Measurements from ENCODE around the gene HEPACAM.
A peak's percentile ranks its signal among the peaks of the same experiment; 100 is the strongest.
"Not testable (repeated sequence)": the region's sequence is repeated elsewhere in the genome, so short reads cannot be mapped to it uniquely, and the experiment has no call there.

The HEPACAM gene, protein sequence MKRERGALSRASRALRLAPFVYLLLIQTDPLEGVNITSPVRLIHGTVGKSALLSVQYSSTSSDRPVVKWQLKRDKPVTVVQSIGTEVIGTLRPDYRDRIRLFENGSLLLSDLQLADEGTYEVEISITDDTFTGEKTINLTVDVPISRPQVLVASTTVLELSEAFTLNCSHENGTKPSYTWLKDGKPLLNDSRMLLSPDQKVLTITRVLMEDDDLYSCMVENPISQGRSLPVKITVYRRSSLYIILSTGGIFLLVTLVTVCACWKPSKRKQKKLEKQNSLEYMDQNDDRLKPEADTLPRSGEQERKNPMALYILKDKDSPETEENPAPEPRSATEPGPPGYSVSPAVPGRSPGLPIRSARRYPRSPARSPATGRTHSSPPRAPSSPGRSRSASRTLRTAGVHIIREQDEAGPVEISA
- long read RNA-seq, donor 1: 0 reads
- long read RNA-seq, donor 2: 0 reads
- long read RNA-seq, donor 3: 0 reads
- long read RNA-seq, donor 4: 0 reads
- long read RNA-seq, donor 5: 0 reads
- long read RNA-seq, donor 6, partial matches to known transcripts: 0 of 1 reads
- long read RNA-seq, donor 6, other reads (novel, unspliced or antisense): 0 of 1 reads
- long read RNA-seq, donor 7: 0 reads
- long read RNA-seq, donor 8, partial matches to known transcripts: 0 of 2 reads
- long read RNA-seq, donor 8, other reads (novel, unspliced or antisense): 0 of 2 reads

DNA sequence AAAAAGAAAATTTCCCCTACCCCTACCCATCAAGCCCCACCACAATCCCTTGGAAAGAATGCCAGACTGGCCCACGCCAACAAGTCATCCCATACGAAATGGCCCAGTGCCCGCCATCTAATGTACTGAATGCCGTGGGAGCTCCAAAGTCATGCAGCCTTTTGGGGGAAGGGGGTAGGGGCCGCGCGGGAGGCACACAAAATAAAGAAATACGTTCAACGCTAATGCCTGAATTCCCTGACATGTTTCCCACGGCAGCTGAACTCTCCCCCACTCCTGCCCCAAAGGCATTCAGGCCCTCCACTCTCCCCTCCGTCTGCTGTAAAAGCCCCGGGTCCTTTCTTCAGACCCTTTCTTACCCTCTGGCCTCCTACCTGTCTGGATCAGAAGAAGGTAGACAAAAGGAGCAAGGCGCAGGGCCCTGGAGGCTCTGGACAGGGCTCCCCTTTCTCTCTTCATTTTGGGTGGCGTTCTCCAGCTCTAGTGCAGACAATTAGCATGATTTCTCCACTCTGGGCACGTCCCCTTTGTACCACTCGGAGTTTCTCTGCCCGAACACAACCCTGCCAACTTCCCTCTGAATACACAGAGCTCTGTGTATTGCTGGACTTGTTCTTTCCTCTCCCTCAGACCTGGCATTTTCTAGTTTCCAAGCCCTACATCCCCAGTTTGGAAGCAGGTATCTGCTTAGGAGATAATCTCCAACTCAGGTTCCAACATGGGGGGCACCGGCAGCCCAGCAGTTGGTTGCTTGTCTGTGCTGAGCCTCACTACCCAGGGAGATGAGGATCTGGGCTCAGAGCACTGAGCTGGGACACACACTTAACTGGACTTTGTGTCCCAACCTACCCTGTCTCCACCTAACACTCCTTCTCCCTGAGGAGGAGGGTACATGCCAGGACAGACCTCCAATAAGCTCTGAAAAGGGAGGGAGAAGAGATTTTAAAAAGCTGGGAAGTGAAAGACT is at the start of gene HEPACAM:
HEPACAM (minus strand) TSS at position 500 of the 967 bp plus-strand sequence; CDS start at position 459, 41 bp downstream.
- no peak for DNase-seq

DNA sequence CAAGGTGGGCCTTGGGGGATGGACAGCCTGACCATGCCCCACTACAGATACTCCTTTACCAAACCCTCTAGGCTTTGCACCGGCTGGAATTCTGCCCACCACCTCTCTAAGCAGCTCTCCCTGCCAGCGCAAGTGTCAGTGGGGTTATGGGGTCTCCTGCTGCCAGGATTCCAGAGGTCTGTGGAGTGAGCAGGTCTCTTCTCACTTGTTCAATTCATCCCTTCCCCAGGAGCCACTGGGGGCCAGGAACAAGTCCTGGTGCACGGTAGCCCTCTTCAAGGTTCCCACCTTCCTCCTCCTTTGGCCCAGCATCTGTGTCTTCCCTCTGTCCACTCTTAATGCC is 48.6 kb upstream of the HEPACAM start:
- no peak for DNase-seq

DNA sequence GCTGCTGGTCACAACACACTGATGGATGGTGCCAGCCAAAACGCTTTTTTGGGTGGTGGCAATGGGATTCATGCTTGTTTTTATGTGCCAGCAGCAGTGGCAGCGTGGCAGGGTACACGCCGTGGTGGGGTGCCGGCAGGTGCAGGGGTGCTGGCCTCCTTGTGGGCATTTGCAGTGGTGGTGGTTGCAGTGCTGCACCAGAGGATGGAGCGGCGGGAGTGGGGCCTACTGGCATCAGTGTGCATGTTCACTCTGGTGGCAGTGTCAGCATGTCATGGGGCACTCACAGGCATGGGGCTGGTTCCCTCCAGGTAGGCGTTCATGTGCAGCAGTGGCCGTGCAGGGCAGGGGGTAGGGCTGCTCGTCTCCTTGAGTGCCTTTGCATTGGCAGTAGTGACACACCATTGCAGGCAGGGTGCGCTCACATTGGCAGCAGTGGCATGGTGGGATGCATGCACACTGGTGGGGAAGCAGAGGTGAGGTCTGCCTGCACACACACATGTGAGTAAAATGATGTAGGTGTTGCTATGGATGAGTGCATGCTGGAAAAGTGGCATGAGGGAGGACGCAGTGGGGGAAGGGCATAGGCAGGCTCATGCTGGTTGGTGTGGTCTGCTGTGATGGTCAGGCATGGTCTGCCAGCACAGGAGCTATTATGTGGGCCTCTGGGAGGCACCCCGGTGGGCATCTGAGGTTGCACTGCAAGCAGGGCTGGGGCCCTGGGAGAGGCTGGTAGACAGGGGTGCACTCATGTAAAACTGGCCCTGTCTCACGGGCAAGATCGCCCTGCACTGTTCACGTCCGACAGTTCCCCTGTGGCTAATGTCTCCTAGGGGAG is 48.0 kb upstream of the HEPACAM start:
- no peak for DNase-seq

DNA sequence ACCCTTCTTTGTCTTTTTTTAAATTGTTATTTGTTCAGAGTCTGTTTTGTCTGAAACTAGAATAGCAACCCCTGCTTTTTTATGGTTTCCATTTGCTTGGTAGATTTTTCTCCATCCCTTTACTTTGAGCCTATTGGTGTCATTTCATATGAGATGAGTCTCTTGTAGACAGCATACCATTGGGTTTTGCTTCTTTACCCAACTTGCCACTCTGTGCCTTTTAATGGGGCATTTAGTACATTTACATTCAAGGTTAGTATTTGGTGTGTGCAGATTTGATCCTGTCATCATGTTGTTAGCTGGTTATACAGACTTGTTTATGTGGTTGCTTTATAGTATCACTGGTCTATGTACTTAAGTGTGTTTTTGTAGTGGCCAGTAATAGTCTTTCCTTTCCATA is 46.2 kb upstream of the HEPACAM start:
- no peak for DNase-seq

DNA sequence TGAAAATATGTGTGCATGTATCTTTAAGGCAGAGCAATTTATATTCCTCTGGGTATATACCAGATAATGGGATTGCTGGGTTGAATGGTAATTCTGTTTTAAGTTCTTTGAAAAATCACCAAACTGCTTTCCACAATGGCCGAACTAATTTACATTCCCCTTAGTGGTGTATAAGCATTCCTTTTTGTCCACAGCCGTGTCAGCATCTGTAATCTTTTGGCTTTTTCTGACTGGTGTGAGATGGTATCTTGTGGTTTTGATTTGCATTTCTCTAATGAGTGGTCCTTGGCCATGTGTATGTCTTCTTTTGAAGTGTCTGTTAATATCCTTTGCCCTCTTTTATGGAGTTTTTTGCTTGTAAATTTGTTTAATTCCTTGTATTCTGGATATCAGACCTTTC is 42.5 kb upstream of the HEPACAM start:
- no peak for DNase-seq

DNA sequence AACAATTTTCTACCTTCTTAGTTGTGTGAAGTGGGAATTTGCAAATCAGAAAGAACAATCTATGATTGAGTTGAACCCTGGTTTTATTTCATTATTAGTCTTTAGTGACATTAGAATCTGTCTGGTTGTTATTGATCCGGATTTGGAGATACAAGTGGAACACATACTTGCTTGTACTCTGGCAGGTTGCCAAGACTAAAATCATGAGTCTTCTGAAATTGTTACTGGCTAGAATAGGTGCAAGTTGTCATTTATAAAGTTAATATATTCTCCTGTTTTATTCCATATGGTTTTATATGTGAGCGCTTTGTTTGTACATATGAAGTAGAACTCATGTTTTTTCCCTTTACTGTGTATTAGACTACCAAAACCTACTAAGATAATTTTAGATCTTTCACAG is 41.2 kb upstream of the HEPACAM start:
- DNase-seq: no peak

DNA sequence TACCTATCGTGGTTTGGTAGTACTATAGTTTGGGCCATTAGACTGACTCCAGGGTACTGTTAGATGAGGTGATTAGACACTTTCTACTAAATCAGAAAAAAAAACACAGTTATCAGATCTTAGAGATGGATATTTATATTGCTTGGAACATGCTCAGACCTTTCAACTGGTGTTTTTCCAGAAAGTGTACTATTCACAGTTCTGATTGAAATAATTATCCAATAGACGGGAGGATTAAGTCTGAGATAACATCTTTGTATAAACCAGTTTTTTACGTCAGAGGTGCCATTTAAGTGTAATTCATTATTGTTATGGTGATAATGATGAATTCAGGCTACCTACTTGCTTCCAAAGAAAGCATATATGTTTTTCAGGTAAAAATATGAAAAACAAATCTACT is 40.7 kb upstream of the HEPACAM start:
- DNase-seq: no peak

DNA sequence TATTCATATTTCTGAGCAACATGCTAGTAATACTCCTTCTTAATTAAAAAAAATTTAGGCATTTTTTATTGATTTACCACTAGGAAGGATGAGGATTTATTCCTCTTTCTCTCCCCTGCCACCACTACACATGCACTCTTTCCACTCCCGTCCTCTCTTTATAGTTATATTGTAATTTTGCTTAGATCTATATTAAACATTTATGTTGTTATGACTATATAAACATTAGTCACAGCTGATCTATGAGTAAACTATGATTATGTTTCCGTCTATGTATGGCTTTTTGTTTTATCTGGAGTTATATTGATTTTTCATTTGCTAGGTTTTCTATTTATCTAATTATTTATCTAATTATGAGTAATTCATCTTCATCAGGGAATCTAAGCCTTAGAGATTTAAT is 36.0 kb upstream of the HEPACAM start:
- DNase-seq: no peak

DNA sequence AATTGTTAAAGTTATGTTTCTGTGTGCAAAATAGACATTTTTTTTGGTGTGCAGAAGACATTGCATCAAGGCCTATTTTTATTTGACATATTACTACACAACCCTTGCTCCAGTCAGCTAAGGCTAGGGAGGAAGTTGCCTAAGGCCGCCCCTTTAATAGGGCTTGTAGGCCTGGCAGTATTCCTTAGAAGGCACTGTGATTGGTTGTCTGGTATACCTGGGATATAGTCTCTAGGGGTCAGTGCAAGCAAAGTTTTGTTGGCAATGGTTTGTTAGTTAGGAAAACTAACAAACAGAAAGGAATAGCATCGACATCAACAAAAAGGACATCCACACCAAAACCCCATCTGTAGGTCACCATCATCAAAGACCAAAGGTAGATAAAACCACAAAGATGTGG is 35.1 kb upstream of the HEPACAM start:
- no peak for DNase-seq

DNA sequence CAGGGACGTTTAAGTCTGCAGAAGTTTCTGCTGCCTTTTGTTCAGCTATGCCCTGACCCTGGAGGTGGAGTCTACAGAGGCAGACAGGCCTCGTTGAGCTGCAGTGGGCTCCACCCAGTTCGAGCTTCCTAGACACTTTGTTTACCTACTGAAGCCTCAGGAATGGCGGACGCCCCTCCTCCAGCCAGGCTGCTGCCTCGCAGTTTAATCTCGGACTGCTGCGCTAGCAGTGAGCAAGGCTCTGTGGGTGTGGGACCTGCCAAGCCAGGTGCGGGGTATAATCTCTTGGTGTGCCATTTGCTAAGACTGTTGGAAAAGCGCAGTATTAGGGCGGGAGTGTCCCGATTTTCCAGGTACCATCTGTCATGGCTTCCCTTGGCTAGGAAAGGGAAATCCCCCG is 32.4 kb upstream of the HEPACAM start:
- not testable (repeated sequence) for DNase-seq

DNA sequence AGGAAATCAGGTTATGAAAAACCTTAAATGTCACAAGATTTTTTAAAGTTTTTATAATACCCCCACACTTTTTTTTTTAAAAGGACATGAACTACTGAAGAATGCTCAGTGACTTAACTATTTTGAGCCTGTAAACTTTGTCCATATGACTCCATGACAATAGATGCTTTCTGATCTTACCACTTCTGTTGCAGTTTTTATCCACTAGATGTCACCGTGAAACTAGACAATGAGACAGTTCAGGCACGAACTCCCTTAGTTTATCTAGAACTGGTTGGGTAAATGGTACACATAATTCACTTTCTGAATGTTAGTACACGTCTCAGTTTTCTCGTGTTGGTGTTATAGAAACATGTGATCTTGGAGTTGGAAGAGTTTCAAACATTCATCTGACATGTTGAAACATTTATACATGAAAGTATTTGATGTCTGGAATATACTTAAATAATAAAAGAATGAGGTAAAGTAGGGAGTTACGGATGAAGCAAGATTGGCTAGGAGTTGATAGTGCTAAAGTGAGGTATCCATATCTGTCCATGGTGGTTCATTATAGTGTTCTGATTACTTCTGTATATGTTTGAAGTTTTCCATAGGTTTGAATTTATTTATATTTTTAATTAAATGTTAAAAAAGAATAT is 26.2 kb upstream of the HEPACAM start:
- DNase-seq: peak; percentile 11

DNA sequence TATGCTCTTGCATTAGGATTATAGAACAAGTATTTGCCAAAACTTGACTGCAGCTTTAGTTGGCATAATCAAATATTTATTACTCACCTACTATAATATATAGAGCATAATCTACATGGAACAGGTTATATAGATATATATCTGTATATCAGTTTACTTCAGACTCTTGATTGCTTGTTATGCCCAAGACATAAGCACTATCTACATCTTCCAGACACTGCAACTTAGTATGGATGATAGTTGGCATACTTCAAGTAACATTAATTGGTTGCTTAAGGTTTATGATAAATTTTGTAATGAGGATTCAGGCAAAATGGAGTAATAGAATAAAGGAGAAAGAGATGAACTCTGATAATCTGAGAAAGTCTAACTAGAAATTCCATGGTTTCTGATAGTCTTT is 19.2 kb upstream of the HEPACAM start:
- no peak for DNase-seq

DNA sequence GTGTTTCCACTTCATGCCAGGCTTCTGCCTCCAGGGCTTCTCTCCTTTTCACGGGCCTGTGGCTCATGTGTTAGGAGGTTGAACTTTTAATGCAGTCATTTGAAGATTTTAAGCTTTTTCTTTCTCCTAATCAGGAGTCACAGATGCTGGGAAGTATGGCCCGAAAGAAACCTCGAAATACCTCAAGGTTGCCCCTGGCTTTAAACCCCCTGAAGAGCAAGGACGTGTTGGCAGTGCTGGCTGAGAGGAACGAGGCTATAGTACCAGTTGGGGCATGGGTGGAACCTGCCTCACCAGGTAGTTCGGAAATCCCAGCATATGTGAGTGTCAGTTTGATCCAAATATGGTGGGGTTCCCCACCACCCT is 18.7 kb upstream of the HEPACAM start:
- DNase-seq: no peak

DNA sequence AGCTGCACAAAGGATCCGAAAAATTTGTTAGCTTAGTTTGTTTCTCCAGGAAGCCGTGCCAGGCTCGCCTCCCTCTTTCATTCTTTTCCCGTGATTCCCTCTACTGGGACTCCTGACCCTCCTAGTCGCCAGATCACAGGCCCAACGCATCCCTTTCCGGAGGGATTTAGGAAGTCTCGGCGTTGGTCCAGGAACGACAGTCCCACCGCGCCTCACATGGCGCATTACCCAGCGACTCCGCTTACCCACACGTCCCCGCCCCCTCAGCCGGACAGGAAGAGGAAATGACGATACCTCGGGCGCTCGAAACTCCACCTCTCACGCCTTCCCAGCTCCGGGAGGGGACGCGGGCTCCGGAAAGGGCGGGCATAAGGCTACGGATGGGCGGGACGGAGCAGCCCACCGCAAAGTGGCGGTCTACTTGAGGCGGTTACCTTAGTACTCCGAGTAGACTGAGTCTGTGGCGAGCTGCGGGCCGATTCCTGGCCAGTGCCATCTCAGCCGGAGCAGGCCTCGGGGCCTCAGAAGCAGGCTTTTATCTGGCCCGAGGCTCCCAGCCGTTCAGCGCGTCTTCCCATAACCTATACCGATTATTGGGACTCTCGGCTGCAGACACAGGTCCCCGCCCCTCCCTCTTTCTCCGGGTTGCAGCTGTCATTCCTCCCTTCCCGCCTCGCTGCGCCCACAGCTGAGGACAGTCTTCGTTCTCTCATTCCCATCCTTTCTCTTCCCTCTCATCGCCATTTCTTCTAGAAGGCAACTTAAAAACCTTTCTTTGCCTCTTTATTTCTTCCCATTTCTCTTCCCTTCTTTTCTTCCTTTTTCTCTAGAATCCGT is 18.1 kb upstream of the HEPACAM start, which contains the start of gene CCDC15:
CCDC15 (plus strand) TSS at position 450 of the 837 bp plus-strand sequence. CDS start 531 bp downstream, outside the sequence.
- peak; percentile 90 for DNase-seq

DNA sequence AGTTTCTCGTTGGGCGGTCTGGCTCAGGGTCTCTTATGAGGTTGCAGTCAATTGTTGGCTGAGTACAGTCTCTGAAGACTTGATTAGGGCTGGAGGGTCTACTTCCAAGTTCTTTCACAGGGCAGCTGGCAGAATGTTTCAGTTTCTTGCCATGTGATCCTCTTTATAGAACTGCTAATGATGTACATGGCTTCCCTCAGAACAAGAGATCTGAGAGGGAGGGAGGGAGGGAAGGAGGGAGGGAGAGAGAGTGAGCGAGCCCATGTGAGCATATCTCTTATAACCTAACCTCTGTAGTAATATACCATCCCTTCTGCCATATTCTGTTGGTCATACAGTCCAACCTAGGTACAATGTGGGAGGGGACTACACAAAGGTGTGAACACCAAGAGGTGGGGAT is 15.5 kb upstream of the HEPACAM start:
- no peak for DNase-seq

DNA sequence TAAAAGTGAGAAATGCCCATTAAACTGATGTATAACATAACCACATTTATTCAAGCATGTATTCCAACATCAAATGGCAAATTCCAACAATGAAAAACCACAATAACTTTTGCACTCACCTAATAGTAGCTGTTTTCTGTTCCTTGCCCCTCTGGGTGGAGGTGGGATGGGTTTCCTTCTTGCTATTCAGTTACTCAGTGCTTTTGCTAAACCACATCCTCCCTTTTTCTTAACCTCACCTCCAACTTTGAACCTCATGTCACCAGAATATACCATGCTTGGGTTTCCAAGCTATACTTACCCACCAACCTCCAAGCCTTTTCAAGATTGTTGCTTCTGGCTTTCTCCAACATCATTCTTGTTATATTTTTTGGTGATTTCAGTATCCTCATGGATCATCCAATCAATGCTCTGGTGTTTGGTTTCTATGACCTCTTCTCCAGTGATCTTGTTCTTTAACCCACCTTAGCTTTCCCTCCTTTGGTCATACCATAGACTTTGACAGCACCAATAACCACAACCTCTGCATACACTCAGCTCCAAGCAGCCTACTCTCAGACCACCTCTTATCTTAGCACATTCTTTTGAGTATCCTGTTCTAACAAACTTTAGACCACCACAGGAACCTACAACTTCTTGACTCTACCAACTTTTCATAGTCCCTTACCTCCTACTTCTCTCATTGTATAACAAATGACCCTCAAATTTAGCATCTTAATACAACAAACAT is 14.9 kb upstream of the HEPACAM start:
- no peak for DNase-seq

DNA sequence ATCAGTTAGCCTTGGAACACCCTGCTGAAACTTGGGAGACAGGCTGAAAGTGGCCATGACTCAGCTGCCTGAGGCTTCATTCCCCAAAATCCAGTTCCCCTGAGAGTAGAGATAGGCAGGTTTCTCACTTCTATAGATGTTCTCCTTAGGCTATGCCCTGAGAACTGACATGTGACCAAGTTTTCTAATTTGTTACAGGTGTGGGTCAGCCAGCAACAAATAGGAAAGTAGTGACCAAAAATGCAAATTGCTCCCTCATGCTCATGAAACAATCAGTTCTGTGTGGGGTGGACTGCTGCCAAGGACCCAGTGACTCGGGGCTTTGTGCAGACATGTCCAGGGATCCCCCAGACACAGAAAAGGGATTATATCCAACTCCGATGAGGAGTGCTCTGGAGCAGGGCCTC is 10.9 kb upstream of the HEPACAM start:
- DNase-seq: no peak

DNA sequence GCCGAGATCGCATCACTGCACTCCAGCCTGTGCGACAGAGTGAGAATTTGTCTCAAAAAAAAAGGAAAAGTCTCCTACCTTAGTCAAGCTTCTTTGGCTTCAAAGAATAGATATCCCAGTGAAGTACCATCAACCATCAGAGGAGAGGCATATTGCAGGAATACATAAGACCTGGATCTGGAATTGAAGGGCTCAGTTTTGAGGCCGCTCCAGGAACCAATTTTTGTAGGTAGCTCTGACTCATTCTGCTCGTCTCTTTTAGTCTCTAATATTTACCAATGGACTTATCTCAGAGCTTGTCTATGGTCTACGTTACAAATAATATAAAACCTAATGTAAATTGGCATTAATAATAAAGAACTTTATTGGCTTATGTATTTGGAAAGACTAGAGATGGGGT is 10.0 kb upstream of the HEPACAM start:
- no peak for DNase-seq

DNA sequence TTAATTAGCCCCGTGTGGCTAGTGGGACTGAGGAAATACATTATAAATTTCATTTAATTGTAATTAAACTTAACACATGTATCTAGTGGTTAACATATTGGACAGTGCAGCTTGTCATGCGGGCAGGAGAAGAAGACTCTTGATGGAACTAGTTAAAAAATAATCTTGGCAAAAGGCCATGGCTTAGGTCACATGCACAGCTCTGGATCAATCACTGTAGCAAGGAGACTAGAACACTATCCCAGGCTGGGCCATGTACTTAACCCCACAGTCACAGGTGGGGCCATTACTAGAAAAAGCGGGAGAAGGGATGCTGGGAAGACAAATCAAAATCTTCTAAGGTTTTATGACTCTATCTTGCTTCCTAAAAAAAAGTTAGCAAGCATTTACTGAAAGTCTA is 8.7 kb upstream of the HEPACAM start:
- no peak for DNase-seq

DNA sequence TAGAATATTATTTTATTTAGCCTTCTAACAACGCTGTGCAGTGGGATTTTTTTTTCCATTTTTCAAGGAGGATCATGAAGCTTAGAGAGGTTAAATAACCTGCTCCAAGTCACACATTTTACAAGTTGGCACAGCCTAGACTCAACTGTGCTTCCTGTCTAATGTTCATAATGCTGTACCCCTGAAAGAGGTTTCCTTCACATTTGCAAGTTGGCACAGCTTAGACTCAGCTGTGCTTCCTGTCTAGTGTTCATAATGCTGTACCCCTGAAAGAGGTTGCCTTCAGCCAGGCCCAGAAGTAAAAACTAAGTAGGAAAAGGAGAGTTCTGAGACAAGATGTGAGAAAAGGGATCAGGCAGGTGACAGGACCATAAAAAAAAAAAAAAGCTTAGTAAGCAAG is 7.9 kb upstream of the HEPACAM start:
- DNase-seq: no peak

All from right kidney (tissue), 9 donors.